ENCODE measurements around the gene ITM2B.
"Not testable (repeated sequence)": the region's sequence is repeated elsewhere in the genome, so short reads cannot be mapped to it uniquely, and the experiment has no call there.

- not testable (repeated sequence) for TF ChIP-seq CTCF, POLR2A (IDR thresholded peaks at IDR 0.05)
These were observed 25.8 kb upstream of the ITM2B start for GRCh38 chr13:48207207-48207606.
